Esophagus squamous epithelium (tissue), 5 donors: ENCODE data around the gene NOP9. TPM values are rescaled to one million over a fixed set of nuclear protein-coding genes. Genes with fewer than 3 reads are reported as not detected.

Source experiments
- DNase-seq: peaks from one replicate; lab custom pipeline; 2025; lab: John Stamatoyannopoulos, UW
- H3K27ac ChIP-seq, 4 donors: fragments of 200-600 bp; sonication (generic); one replicate each; pipeline ENCODE4 v1.5.1; 2016 to 2019; ENCODE audit warnings: mild to moderate bottlenecking in 1 of 4
- H3K27me3 ChIP-seq, 4 donors: fragments of 200-600 bp; sonication (generic); 1 replicate in 3 of 4; 2 replicates in 1 of 4; pipeline versions ENCODE4 v1.5.1 to v1.6.0; 2017 to 2021; ENCODE audit warnings: antibody characterized with exemption in 1 of 4
- H3K36me3 ChIP-seq, 3 donors: fragments of 200-600 bp; sonication (generic); one replicate each; pipeline ENCODE4 v1.5.1; 2016 to 2019
- H3K4me1 ChIP-seq, 3 donors: fragments of 200-600 bp; sonication (generic); one replicate each; pipeline ENCODE4 v1.5.1; 2017 to 2019
- H3K4me3 ChIP-seq, 4 donors: fragments of 200-600 bp; sonication (generic); 1 replicate in 3 of 4; 2 replicates in 1 of 4; pipeline ENCODE4 v1.5.1; 2016 to 2019; ENCODE audit warnings: mild to moderate bottlenecking in 2 of 4, moderate library complexity in 1 of 4
- H3K9me3 ChIP-seq, 3 donors: fragments of 200-600 bp; sonication (generic); one replicate each; pipeline ENCODE4 v1.5.1; 2016 to 2019
- CTCF ChIP-seq, 6 experiments: fragments of 450-650 bp in 4 of 6; fragments of 200-600 bp in 2 of 6; sonication (generic) in 2 of 6; IDR thresholded peaks; one replicate each; pipeline ENCODE4 v1.5.1; 2016 to 2019; ENCODE audit warnings: antibody characterized with exemption in 6 of 6, mild to moderate bottlenecking in 4 of 6, moderate library complexity in 4 of 6
- POLR2A ChIP-seq, 4 donors: fragments of 450-650 bp; IDR thresholded peaks; one replicate each; pipeline ENCODE4 v1.6.1; 2017; ENCODE audit warnings: antibody characterized with exemption in 4 of 4, mild to moderate bottlenecking in 4 of 4, moderate library complexity in 3 of 4
- WGBS, 2 donors: methylation state at CpG; one replicate each; pipeline ENCODE4 v1.1.5; 2018; 5-methylcytosine and 5-hydroxymethylcytosine counted together
- intact Hi-C: fragments of 100-400 bp; cut with DNase I; formaldehyde crosslinking; loops from one replicate; pipeline ENCODE4 v1.15.0; 2022
- total RNA-seq, 4 donors: library from RNA; depleted of rRNA; stranded (reverse); fragments of >200 nt; gene quantifications; one replicate each; pipeline ENCODE4 v1.1.0, GENCODE V29; 2016
- donor health status: DM: yes; HTN: yes; CAD: no.

The NOP9 gene
- total RNA-seq, result 10 to 100 TPM; 18.0 to 29.8 (median 25.0) TPM

- WGBS, 2 donors, result 0% methylated on average over 7 to 10 of the region's 75 CpGs
- Histone ChIP-seq H3K4me1 (peaks cover 20 to 59% (median 25%) of the 10 kb centered on the region in 3 donors), H3K27ac (peak within 1 kb of the TSS; percentile 94 to 97 (median 96)), H3K9me3 (no peaks in the 10 kb centered on the region), H3K4me3 (peak within 1 kb of the TSS; percentile 60 to 92 (median 87)), H3K27me3 (no peaks in the 10 kb centered on the region), H3K36me3 (peaks cover 16 to 64% (median 24%) of the 10 kb centered on the region in 3 donors)
- peak; percentile 71 for DNase-seq
- peak in 3 of 4 donors; percentile 73 to 78 (median 78) for TF ChIP-seq POLR2A (IDR thresholded peaks at IDR 0.05)
- peak in 2 of 6 experiments; percentile 18 to 30 for TF ChIP-seq CTCF (IDR thresholded peaks at IDR 0.05)
- intact Hi-C loops, result loop anchor here (2.0 kb wide), 1 partner anchor 57 kb away; the partner anchor contains the start of gene TINF2
Observed at GRCh38 chr14:24299255-24300191, at the start of gene NOP9, which contains the start of gene DHRS1. Gene NOP9 (plus strand): TSS chr14:24299850. CDS start chr14:24299955, 105 bp downstream. Gene DHRS1 (minus strand): TSS chr14:24299780. CDS start chr14:24299106, 674 bp downstream.

GRCh38 chr14:24250354-24250753, 49.3 kb upstream of the NOP9 start:
- TF ChIP-seq POLR2A (IDR thresholded peaks at IDR 0.05), result no peak
- TF ChIP-seq CTCF (IDR thresholded peaks at IDR 0.05), result no peak
- Histone ChIP-seq H3K36me3 (peaks cover 7 to 76% (median 20%) of the 10 kb centered on the region in 3 donors), H3K27me3 (no peaks in the 10 kb centered on the region), H3K27ac (no peak overlapping the region), H3K4me1 (no peaks in the 10 kb centered on the region), H3K4me3 (no peak overlapping the region), H3K9me3 (no peaks in the 10 kb centered on the region)
- intact Hi-C loops, result no loop called here
- DNase-seq, result no peak
- 59 to 62% methylated on average over 4 of the region's 4 CpGs for WGBS, 2 donors

GRCh38 chr14:24251880-24252288, 47.8 kb upstream of the NOP9 start:
- TF ChIP-seq CTCF (IDR thresholded peaks at IDR 0.05) (peak in 1 of 6 experiments; percentile 8), POLR2A (IDR thresholded peaks at IDR 0.05) (no peak)

GRCh38 chr14:24252289-24253124, 47.1 kb upstream of the NOP9 start:
- H3K27me3 ChIP-seq, result no peaks in the 10 kb centered on the region
- no peak overlapping the region for H3K4me3 ChIP-seq
- TF ChIP-seq POLR2A (IDR thresholded peaks at IDR 0.05), result no peak
- no peak for TF ChIP-seq CTCF (IDR thresholded peaks at IDR 0.05)
- DNase-seq, result no peak
- H3K9me3 ChIP-seq, result no peaks in the 10 kb centered on the region
- intact Hi-C loops, result no loop called here
- peaks cover 7 to 97% (median 28%) of the 10 kb centered on the region in 3 donors for H3K36me3 ChIP-seq
- WGBS, 2 donors, result 53% methylated on average over 2 of the region's 11 CpGs; no CpG with 5 or more reads in 1 of the 2 donors
- H3K27ac ChIP-seq, result no peak overlapping the region
- H3K4me1 ChIP-seq, result no peaks in the 10 kb centered on the region

More at GRCh38 chr14:24251880-24252288, 47.8 kb upstream of the NOP9 start:
- no peak overlapping the region for H3K4me3 ChIP-seq
- no peaks in the 10 kb centered on the region for H3K9me3 ChIP-seq
- peaks cover 7 to 92% (median 25%) of the 10 kb centered on the region in 3 donors for H3K36me3 ChIP-seq
- H3K27ac ChIP-seq, result no peak overlapping the region
- intact Hi-C loops, result no loop called here
- DNase-seq, result no peak
- H3K27me3 ChIP-seq, result no peaks in the 10 kb centered on the region
- H3K4me1 ChIP-seq, result no peaks in the 10 kb centered on the region
- 88 to 100% methylated on average over 1 of the region's 1 CpG for WGBS, 2 donors
